ENCODE measurements around the gene ARHGAP30. TPM values are rescaled to one million over a fixed set of nuclear protein-coding genes. Genes with fewer than 3 reads are reported as not detected.

The ARHGAP30 gene
- total RNA-seq, 4 donors from 2014 or later: 6.1 to 14.1 (median 10.2) TPM

DNA sequence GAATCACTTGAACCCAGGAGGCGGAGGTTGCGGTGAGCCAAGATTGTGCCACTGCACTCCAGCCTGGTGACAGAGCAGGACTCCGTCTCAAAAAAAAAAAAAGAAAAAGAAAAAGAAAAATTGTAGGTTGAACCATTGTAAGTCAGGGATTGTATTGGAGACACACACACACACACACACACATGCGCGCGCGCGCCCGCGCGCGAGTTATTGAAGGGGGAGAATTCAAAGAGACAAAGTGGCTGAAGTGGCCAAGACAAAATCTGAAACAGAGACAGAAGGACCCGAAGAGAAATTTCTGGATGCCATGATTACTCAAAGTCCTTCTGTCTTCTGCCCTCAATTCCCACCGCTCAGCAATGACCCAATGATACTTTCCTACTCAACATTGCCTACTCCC, 24.8 kb upstream of the ARHGAP30 start:
- H3K36me3 ChIP-seq: peaks cover 0 to 5% (median 0%) of the 10 kb centered on the region in 3 donors
- no peak for TF ChIP-seq POLR2A (IDR thresholded peaks at IDR 0.05)
- TF ChIP-seq EP300 (IDR thresholded peaks at IDR 0.05): no peak
- TF ChIP-seq, protein P1, sequence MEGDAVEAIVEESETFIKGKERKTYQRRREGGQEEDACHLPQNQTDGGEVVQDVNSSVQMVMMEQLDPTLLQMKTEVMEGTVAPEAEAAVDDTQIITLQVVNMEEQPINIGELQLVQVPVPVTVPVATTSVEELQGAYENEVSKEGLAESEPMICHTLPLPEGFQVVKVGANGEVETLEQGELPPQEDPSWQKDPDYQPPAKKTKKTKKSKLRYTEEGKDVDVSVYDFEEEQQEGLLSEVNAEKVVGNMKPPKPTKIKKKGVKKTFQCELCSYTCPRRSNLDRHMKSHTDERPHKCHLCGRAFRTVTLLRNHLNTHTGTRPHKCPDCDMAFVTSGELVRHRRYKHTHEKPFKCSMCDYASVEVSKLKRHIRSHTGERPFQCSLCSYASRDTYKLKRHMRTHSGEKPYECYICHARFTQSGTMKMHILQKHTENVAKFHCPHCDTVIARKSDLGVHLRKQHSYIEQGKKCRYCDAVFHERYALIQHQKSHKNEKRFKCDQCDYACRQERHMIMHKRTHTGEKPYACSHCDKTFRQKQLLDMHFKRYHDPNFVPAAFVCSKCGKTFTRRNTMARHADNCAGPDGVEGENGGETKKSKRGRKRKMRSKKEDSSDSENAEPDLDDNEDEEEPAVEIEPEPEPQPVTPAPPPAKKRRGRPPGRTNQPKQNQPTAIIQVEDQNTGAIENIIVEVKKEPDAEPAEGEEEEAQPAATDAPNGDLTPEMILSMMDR (IDR thresholded peaks at IDR 0.05): no peak
- H3K4me3 ChIP-seq: no peak overlapping the region
- WGBS, 2 donors: 94% methylated on average over 14 of the region's 14 CpGs
- no peak overlapping the region for H3K27ac ChIP-seq
- peaks cover 0 to 26% (median 8%) of the 10 kb centered on the region in 4 donors for H3K4me1 ChIP-seq
- no peaks in the 10 kb centered on the region for H3K9me3 ChIP-seq
- no peak for DNase-seq (ENCODE audit: low spot score in 2 of 2)
- H3K27me3 ChIP-seq: no peaks in the 10 kb centered on the region

DNA sequence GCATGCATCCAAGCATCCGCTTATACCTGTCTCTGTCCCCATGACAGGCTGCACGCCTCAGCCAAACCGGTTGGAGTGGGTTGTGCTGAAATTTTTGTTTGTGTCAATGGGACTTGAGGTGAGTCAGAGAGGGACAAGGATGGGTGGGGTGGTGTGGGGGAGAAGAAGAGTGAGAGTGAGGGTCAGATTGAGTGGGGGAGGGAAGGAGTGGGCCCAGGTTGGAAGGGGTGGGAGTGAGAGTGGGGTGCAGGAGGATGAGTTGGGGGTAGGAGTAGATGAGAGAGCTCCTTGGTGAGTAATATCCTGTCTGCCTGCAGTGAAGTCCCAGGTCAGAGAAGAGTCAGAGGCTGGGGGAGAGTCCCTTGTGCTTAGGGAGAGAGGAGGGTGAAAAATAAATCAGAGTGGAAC, 22.9 kb upstream of the ARHGAP30 start:
- H3K4me1 ChIP-seq: peaks cover 0 to 12% (median 4%) of the 10 kb centered on the region in 4 donors
- no peaks in the 10 kb centered on the region for H3K9me3 ChIP-seq
- no peak for DNase-seq (ENCODE audit: low spot score in 2 of 2)
- H3K27me3 ChIP-seq: no peaks in the 10 kb centered on the region
- H3K36me3 ChIP-seq: no peaks in the 10 kb centered on the region
- TF ChIP-seq POLR2A (IDR thresholded peaks at IDR 0.05) (no peak), EP300 (IDR thresholded peaks at IDR 0.05) (no peak)
- TF ChIP-seq, protein P1 (IDR thresholded peaks at IDR 0.05): no peak
- H3K27ac ChIP-seq: no peak overlapping the region
- H3K4me3 ChIP-seq: no peak overlapping the region
- WGBS, 2 donors: 88 to 91% methylated on average over 3 of the region's 3 CpGs

DNA sequence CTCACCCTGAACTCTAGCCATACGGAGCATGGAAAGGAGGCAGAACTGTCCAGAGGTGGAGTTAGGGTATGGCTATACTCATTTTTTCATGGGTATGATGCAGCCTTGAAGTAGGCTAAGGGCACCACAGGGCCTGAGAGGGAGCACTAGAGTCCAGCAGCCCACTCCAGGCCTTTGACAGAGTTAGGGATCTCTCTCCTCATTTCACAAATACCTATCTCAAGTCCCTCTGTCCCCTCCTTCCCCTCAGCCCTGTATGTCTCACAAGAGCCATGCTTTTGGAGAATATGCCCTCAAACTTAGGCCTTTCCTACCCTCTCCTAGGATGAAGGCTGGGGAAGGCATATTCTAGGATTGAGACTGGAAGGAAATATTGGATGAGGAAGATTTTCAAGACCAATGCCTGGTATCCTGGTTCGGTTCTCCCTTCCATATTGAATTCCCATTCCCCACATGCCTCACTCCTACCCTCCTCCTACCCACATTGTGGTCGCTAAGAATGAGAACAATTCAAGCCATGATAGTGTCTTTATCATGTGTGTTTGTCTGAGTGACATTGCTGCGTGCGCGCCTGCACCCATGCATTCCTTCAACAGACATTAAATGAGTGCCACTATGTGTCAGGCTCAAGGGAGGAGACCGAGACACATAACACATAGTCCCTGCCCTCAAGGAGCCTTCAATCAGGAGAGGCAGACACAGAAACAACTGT, 22.3 kb upstream of the ARHGAP30 start:
- 81 to 82% methylated on average over 7 of the region's 7 CpGs for WGBS, 2 donors
- Histone ChIP-seq H3K4me1 (peaks cover 0 to 7% (median 1%) of the 10 kb centered on the region in 4 donors), H3K36me3 (no peaks in the 10 kb centered on the region), H3K9me3 (no peaks in the 10 kb centered on the region), H3K27ac (no peak overlapping the region), H3K27me3 (no peaks in the 10 kb centered on the region), H3K4me3 (no peak overlapping the region)
- TF ChIP-seq POLR2A (IDR thresholded peaks at IDR 0.05) (no peak), EP300 (IDR thresholded peaks at IDR 0.05) (no peak)
- TF ChIP-seq, protein P1 (IDR thresholded peaks at IDR 0.05): no peak
- DNase-seq (ENCODE audit: low spot score in 2 of 2): no peak

DNA sequence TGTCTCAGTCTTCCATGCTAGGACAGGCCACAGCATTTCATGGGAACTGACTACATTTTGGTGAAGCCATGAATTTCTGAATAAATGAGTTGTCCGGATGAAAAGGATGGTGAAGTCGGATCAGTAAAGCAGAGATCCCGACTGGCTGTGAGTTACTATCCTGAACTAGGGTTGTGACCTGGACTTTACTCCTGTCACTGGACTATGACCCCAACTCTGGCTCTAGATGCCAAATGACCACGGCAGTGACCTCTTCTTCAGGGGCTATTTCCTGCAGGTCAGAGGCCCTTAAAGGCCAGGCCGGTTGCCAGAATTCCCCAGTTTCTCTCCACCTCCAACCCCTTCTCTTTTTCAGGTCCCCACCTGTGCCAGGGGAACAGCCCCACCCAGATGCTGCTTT, 21.4 kb upstream of the ARHGAP30 start:
- Histone ChIP-seq H3K9me3 (no peaks in the 10 kb centered on the region), H3K27ac (no peak overlapping the region), H3K4me1 (no peaks in the 10 kb centered on the region), H3K27me3 (no peaks in the 10 kb centered on the region), H3K36me3 (no peaks in the 10 kb centered on the region), H3K4me3 (no peak overlapping the region)
- TF ChIP-seq EP300 (IDR thresholded peaks at IDR 0.05): no peak
- WGBS, 2 donors: 71 to 79% methylated on average over 5 of the region's 5 CpGs
- DNase-seq (ENCODE audit: low spot score in 2 of 2): no peak

DNA sequence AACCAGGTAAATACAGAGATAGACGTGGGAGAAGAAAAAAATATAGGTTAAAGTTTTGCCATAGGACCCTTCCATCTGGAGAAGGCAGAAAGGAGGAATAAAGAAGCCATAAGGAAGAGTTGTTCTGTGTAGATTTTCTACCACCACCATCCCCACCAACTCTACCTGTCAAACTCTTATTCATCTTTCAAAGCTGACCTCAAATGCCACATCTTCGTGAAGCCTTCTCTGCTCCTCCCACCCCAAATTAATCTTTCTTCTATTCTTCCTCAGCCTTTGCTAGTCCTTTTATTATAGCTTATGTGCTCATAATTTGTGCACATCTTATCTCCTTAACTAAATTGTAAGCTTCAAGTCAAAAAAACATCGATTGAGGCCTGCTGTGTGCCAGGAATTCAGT, 20.9 kb upstream of the ARHGAP30 start:
- Histone ChIP-seq H3K27ac (no peak overlapping the region), H3K4me3 (no peak overlapping the region), H3K4me1 (no peaks in the 10 kb centered on the region), H3K36me3 (no peaks in the 10 kb centered on the region), H3K27me3 (no peaks in the 10 kb centered on the region), H3K9me3 (no peaks in the 10 kb centered on the region)
- TF ChIP-seq, protein P1 (IDR thresholded peaks at IDR 0.05): no peak
- TF ChIP-seq EP300 (IDR thresholded peaks at IDR 0.05) (no peak), POLR2A (IDR thresholded peaks at IDR 0.05) (no peak)
- 80 to 81% methylated on average over 3 of the region's 3 CpGs for WGBS, 2 donors
- DNase-seq (ENCODE audit: low spot score in 2 of 2): no peak

Measured in tibial nerve (tissue), 4 donors.